GM23248 (cell line): ENCODE data around the gene ADIPOR2. TPM values are rescaled to one million over a fixed set of nuclear protein-coding genes. Genes with fewer than 3 reads are reported as not detected.

Experiments used
- DNase-seq: peaks from one replicate; pipeline ENCODE4 v3.0.0-alpha.2; 2015
- H2AFZ ChIP-seq: fragments of 200-600 bp; sonication (generic); 2 replicates; pipeline ENCODE4 v1.6.1; 2016; ENCODE audit warnings: antibody characterized with exemption
- H3F3A ChIP-seq: fragments of 200-600 bp; sonication (generic); 2 replicates; pipeline ENCODE4 v1.6.1; 2016; ENCODE audit warnings: mild to moderate bottlenecking, antibody characterized with exemption, mixed run types; ENCODE audit not compliant: insufficient read depth
- H3K27ac ChIP-seq: fragments of 200-600 bp; sonication (generic); 2 replicates; pipeline ENCODE4 v1.5.1; 2016; ENCODE audit warnings: mild to moderate bottlenecking
- H3K27me3 ChIP-seq: fragments of 200-600 bp; sonication (generic); replicated peaks from 2 replicates; pipeline ENCODE4 v1.6.1; 2016; ENCODE audit warnings: mild to moderate bottlenecking; ENCODE audit not compliant: insufficient read depth
- H3K36me3 ChIP-seq: fragments of 200-600 bp; sonication (generic); 2 replicates; pipeline ENCODE4 v1.6.1; 2016; ENCODE audit warnings: low read depth, mild to moderate bottlenecking
- H3K4me1 ChIP-seq: fragments of 200-600 bp; sonication (generic); 2 replicates; pipeline ENCODE4 v1.6.1; 2016; ENCODE audit warnings: mild to moderate bottlenecking; ENCODE audit not compliant: insufficient read depth
- H3K4me2 ChIP-seq: fragments of 200-600 bp; sonication (generic); one replicate; pipeline ENCODE4 v1.6.1; 2016; ENCODE audit warnings: mild to moderate bottlenecking; ENCODE audit not compliant: unreplicated experiment
- H3K4me3 ChIP-seq: fragments of 200-600 bp; sonication (generic); 2 replicates; pipeline ENCODE4 v1.5.1; 2016; ENCODE audit warnings: mild to moderate bottlenecking
- H3K79me2 ChIP-seq: fragments of 200-600 bp; sonication (generic); 2 replicates; pipeline ENCODE4 v1.6.1; 2016; ENCODE audit warnings: mild to moderate bottlenecking; ENCODE audit not compliant: insufficient read depth
- H3K9ac ChIP-seq: fragments of 200-600 bp; sonication (generic); 2 replicates; pipeline ENCODE4 v1.6.1; 2016; ENCODE audit warnings: mild to moderate bottlenecking
- H3K9me2 ChIP-seq: fragments of 200-600 bp; sonication (generic); 2 replicates; pipeline ENCODE4 v1.6.1; 2016; ENCODE audit warnings: mixed run types, mild to moderate bottlenecking, moderate library complexity; ENCODE audit not compliant: insufficient read depth
- H3K9me3 ChIP-seq: fragments of 200-600 bp; sonication (generic); one replicate; pipeline ENCODE4 v1.6.1; 2017; ENCODE audit warnings: low read depth
- H4K20me1 ChIP-seq: fragments of 200-600 bp; sonication (generic); 2 replicates; pipeline ENCODE4 v1.6.0; 2016; ENCODE audit not compliant: insufficient read depth
- EZH2 ChIP-seq: fragments of 200-600 bp; sonication (generic); IDR thresholded peaks from 2 replicates; pipeline ENCODE4 v1.6.1; 2018; ENCODE audit warnings: antibody characterized with exemption, mild to moderate bottlenecking; ENCODE audit not compliant: insufficient read depth, poor library complexity, severe bottlenecking
- EZH2phosphoT487 ChIP-seq: fragments of 200-600 bp; sonication (generic); IDR thresholded peaks from 2 replicates; pipeline ENCODE4 v1.6.1; 2018; ENCODE audit warnings: antibody characterized with exemption, moderate library complexity, mild to moderate bottlenecking, low read depth; ENCODE audit not compliant: insufficient read depth
- WGBS, 2 experiments: methylation state at CpG; one replicate each; pipeline ENCODE4 v1.1.6; 2015 to 2017; ENCODE audit warnings: low lambda C conversion rate in 2 of 2, low coverage in 1 of 2; ENCODE audit errors: missing lambda C conversion rate in 2 of 2; 5-methylcytosine and 5-hydroxymethylcytosine counted together
- in situ Hi-C: fragments of 300-500 bp; cut with MboI; formaldehyde crosslinking; loops from 2 replicates; pipeline ENCODE4 v1.15.0; 2020
- polyA plus RNA-seq: library from polyadenylated mRNA; unstranded; fragments of >200 nt; fragmentation: Nextera tagmentation; extraction: Ambion mirVana; gene quantifications from 2 replicates; pipeline ENCODE4 v1.2.1, GENCODE V29; 2016
- total RNA-seq: library from RNA; depleted of rRNA; stranded (reverse); fragments of >200 nt; shearing (Covaris generic); gene quantifications from 2 replicates; pipeline ENCODE4 v1.2.3, GENCODE V29; 2014

Gene ADIPOR2
- total and polyA plus RNA-seq, 2 experiments from 2014 or later: 4.2 to 18.8 TPM

DNA sequence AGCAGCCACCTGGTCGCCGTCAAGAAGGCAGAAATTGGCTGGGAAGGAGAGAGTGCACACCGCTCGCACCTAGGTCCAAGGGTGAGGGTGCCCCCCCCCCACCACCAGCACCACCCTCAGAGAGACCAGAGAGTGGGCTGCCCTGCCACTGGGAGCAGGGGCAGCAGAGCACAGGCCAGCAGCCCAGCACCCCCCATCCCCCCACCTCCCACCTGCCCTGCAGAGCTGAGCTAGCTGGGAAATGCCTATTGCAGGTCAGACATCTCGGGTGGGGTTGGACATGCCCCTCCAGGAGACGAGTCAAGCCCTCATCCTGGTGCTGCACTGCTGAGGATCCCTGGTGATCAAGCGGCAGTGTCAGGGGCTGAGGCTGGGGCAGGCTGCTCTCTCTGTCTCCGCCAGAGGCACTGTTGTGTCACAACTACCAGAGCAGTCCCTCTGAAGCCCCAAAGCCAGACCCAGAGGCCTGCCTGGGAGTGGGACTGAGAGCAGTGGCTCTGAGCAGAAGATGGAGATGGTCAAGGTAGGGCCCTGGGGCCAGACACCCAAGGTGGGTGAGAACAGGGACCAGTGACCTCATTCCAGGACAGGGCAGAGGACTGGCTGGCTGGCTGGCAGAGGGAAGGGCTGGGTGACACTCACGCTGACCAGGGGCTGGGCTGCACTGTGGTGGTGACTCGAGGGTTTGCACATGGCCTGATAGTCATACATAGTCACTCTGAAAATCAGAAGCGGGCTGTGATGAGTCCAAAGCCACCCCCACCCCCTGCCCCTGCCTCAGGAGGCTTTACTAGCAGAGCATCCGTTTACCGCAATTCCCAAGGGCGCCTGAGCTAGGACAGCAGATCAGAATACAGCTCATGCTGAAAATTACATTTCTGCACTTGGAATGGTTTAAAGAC is 109.8 kb downstream of the ADIPOR2 start:
- H3K9ac ChIP-seq: no peak overlapping the region
- H3K36me3 ChIP-seq: no peaks in the 10 kb centered on the region
- H3K27me3 ChIP-seq: no peaks in the 10 kb centered on the region
- H3K9me3 ChIP-seq: no peaks in the 10 kb centered on the region
- no peak overlapping the region for H3K4me3 ChIP-seq
- H3K4me2 ChIP-seq: no peak overlapping the region
- H3K79me2 ChIP-seq: no peaks in the 10 kb centered on the region
- WGBS, 2 experiments: 45 to 48% methylated on average over 13 to 14 of the region's 14 CpGs
- in situ Hi-C loops: loop anchor here (25.0 kb wide), 1 partner anchor 787 kb away; no protein-coding TSS in a partner anchor
- H3K27ac ChIP-seq: no peak overlapping the region
- no peaks in the 10 kb centered on the region for H3K9me2 ChIP-seq
- no peaks in the 10 kb centered on the region for H3K4me1 ChIP-seq
- no peaks in the 10 kb centered on the region for H4K20me1 ChIP-seq
- DNase-seq: peak; percentile 84
- H2AFZ ChIP-seq: no peak overlapping the region
- no peak for TF ChIP-seq EZH2
- no peak for TF ChIP-seq EZH2phosphoT487
- H3F3A ChIP-seq: no peaks in the 10 kb centered on the region

GRCh38 chr12:1801303-1801975 is 110.6 kb downstream of the ADIPOR2 start:
- no peak overlapping the region for H3K4me2 ChIP-seq
- no peaks in the 10 kb centered on the region for H3K36me3 ChIP-seq
- no peaks in the 10 kb centered on the region for H3K79me2 ChIP-seq
- no peaks in the 10 kb centered on the region for H3F3A ChIP-seq
- no peak overlapping the region for H3K4me3 ChIP-seq
- no peak overlapping the region for H3K9ac ChIP-seq
- peaks cover 5% of the 10 kb centered on the region; the same call in 1 of the 2 replicates for H3K4me1 ChIP-seq
- no peak overlapping the region for H2AFZ ChIP-seq
- no peak for DNase-seq
- no peaks in the 10 kb centered on the region for H3K9me2 ChIP-seq
- H3K9me3 ChIP-seq: no peaks in the 10 kb centered on the region
- in situ Hi-C loops: loop anchor here (25.0 kb wide), 1 partner anchor 786 kb away; no protein-coding TSS in a partner anchor
- H4K20me1 ChIP-seq: no peaks in the 10 kb centered on the region
- WGBS, 2 experiments: 81 to 84% methylated on average over 16 of the region's 16 CpGs
- no peaks in the 10 kb centered on the region for H3K27me3 ChIP-seq
- H3K27ac ChIP-seq: no peak overlapping the region
- TF ChIP-seq EZH2: no peak
- no peak for TF ChIP-seq EZH2phosphoT487

DNA sequence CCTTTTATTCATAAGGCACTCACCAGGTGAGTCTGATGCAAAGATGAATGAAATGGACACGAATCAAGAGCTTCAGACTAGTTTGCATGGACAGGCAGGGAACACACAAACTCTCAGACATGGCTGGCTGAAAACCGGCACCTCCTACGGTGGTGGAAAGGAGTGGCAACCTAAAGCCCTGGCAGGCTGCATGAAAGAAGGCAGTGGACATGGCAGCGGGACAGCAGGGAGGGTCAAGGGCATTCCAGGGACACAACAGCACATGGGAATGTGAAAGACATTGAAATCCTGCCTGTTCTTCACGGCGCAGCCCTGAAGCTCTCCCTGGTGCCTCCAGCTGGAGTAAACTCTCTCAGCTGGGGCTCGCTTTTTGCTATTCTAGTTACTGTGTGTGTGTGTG is 112.9 kb downstream of the ADIPOR2 start:
- DNase-seq: no peak
- Histone ChIP-seq H3K27me3 (no peaks in the 10 kb centered on the region), H3K9ac (no peak overlapping the region), H2AFZ (peak overlapping the region; percentile 97; the same call in 1 of the 2 replicates), H3K4me2 (no peak overlapping the region), H3K79me2 (no peaks in the 10 kb centered on the region), H3K36me3 (no peaks in the 10 kb centered on the region), H3K9me3 (no peaks in the 10 kb centered on the region), H3F3A (no peaks in the 10 kb centered on the region), H3K4me3 (no peak overlapping the region), H4K20me1 (no peaks in the 10 kb centered on the region), H3K4me1 (peaks cover 6% of the 10 kb centered on the region; the same call in 1 of the 2 replicates), H3K9me2 (no peaks in the 10 kb centered on the region), H3K27ac (no peak overlapping the region)
- WGBS, 2 experiments: 57 to 63% methylated on average over 7 of the region's 7 CpGs
- in situ Hi-C loops: loop anchor here (25.0 kb wide), 1 partner anchor 784 kb away; no protein-coding TSS in a partner anchor
- TF ChIP-seq EZH2phosphoT487: no peak
- no peak for TF ChIP-seq EZH2

DNA sequence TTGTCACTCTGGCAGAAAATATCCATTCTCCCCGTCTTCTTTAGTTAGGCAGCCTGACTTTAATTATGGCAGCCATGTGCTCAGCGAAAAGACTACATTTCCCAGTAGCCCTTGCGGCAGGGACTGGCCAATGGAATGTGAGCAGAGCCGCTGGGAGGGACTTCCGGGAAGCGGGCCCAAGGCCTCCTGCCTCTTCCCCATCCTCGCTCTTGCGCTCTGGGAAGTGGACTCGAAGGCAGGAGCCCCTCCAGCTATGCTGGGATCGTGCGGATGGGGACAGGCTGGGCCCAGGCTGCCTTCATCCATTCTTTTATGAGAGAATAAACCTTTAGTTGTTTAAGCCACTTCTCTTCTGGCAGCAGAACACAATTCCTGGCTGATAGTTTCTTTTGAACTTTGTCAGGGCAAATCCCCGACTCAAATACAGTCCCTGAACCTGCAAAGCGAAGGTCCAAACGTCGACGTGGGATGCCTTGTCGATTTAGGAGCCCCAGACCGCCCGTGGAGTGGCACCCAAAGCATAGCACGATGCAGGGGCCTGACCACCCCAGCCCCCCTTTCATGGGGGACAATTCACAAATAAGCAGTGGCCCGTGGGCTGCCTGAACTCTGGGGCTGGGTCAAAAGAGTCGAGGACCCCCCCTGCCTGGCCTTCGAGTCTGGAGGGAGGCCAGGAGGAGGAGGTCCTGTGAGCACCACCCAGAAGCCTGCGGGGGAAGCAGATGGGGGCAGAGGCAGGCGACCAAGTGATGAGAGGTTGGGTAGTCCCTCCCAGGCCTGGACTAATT is 113.9 kb downstream of the ADIPOR2 start:
- Histone ChIP-seq H3K27ac (no peak overlapping the region), H3K4me1 (peaks cover 6% of the 10 kb centered on the region; the same call in 1 of the 2 replicates)

More for the DNA sequence above, 113.9 kb downstream of the ADIPOR2 start:
- no peak for TF ChIP-seq EZH2phosphoT487
- no peak for TF ChIP-seq EZH2
- H3K9me2 ChIP-seq: no peaks in the 10 kb centered on the region
- no peaks in the 10 kb centered on the region for H3F3A ChIP-seq
- no peak overlapping the region for H3K4me2 ChIP-seq
- H3K4me3 ChIP-seq: no peak overlapping the region
- WGBS, 2 experiments: 29 to 32% methylated on average over 25 of the region's 25 CpGs
- no peaks in the 10 kb centered on the region for H4K20me1 ChIP-seq
- in situ Hi-C loops: loop anchor here (25.0 kb wide), 1 partner anchor 783 kb away; no protein-coding TSS in a partner anchor
- peak overlapping the region; percentile 47; the same call in 1 of the 2 replicates for H3K9ac ChIP-seq
- H3K36me3 ChIP-seq: no peaks in the 10 kb centered on the region
- H3K27me3 ChIP-seq: no peaks in the 10 kb centered on the region
- H3K9me3 ChIP-seq: no peaks in the 10 kb centered on the region
- H2AFZ ChIP-seq: peak overlapping the region; percentile 97
- DNase-seq: peak; percentile 93
- no peaks in the 10 kb centered on the region for H3K79me2 ChIP-seq
